Body of pancreas (tissue), 4 donors: ENCODE measurements around the gene PGK2. TPM values are rescaled to one million over a fixed set of nuclear protein-coding genes. Genes with fewer than 3 reads are reported as not detected.
A peak's percentile ranks its signal among the peaks of the same experiment; 100 is the strongest.

Experiments used
- ATAC-seq: fragments of 150-250 bp; one replicate; pipeline ENCODE4 v1.9.1; 2016
- DNase-seq, 4 donors: peaks; one replicate each; pipeline ENCODE4 v3.0.0-alpha.2; 2019
- H3K27ac ChIP-seq, 4 donors: fragments of 200-600 bp; sonication (generic); 1 replicate in 3 of 4; 2 replicates in 1 of 4; pipeline versions ENCODE4 v1.5.1 to v1.6.1; 2016 to 2019; ENCODE audit warnings: mild to moderate bottlenecking in 1 of 4, mixed read lengths in 1 of 4, moderate library complexity in 1 of 4
- H3K27me3 ChIP-seq, 2 donors: fragments of 200-600 bp; sonication (generic); one replicate each; pipeline ENCODE4 v1.6.0; 2016; ENCODE audit warnings: mild to moderate bottlenecking in 1 of 2
- H3K36me3 ChIP-seq, 2 donors: fragments of 200-600 bp; sonication (generic); replicated peaks in 1 of 2; 2 replicates each; pipeline ENCODE4 v1.5.1; 2016; ENCODE audit warnings: low read depth in 2 of 2; ENCODE audit not compliant: insufficient read depth in 1 of 2
- H3K4me1 ChIP-seq: fragments of 200-600 bp; sonication (generic); one replicate; pipeline ENCODE4 v1.6.0; 2016
- H3K4me3 ChIP-seq, 2 donors: fragments of 200-600 bp; sonication (generic); 1 replicate in 1 of 2; 2 replicates in 1 of 2; pipeline ENCODE4 v1.5.1; 2016 to 2019
- H3K9me3 ChIP-seq, 3 donors: fragments of 200-600 bp; sonication (generic); 1 replicate in 2 of 3; 2 replicates in 1 of 3; pipeline ENCODE4 v1.5.1; 2016
- CTCF ChIP-seq, 7 experiments: fragments of 450-650 bp in 4 of 7; fragments of 200-600 bp in 3 of 7; sonication (generic) in 3 of 7; IDR thresholded peaks; one replicate each; pipeline ENCODE4 v1.5.1; 2016 to 2019; ENCODE audit warnings: antibody characterized with exemption in 7 of 7
- POLR2A ChIP-seq, 3 donors: fragments of 450-650 bp; IDR thresholded peaks; one replicate each; pipeline ENCODE4 v1.6.1; 2016; ENCODE audit warnings: antibody characterized with exemption in 3 of 3, mild to moderate bottlenecking in 2 of 3
- WGBS, 2 donors: methylation state at CpG; one replicate each; pipeline ENCODE4 v1.1.5; 2017; 5-methylcytosine and 5-hydroxymethylcytosine counted together
- intact Hi-C: fragments of 100-400 bp; cut with DNase I; formaldehyde crosslinking; loops from one replicate; pipeline ENCODE4 v1.15.1; 2023
- total RNA-seq, 2 donors: library from RNA; depleted of rRNA; stranded (reverse); fragments of >200 nt; gene quantifications; one replicate each; pipeline ENCODE4 v1.1.0, GENCODE V29; 2016

Gene PGK2
- total RNA-seq, 2 donors from 2014 or later = not detected

GRCh38 chr6:49790341-49790740 lies 3.3 kb upstream of the PGK2 start:
- H3K4me3 ChIP-seq = no peak overlapping the region
- no peaks in the 10 kb centered on the region for H3K36me3 ChIP-seq
- H3K4me1 ChIP-seq = no peaks in the 10 kb centered on the region
- intact Hi-C loops = no loop called here
- TF ChIP-seq POLR2A (IDR thresholded peaks at IDR 0.05) (no peak), CTCF (IDR thresholded peaks at IDR 0.05) (no peak)
- no peak overlapping the region for H3K27ac ChIP-seq
- DNase-seq (no peak), ATAC-seq (no peak)
- 56 to 67% methylated on average over 2 of the region's 2 CpGs for WGBS, 2 donors
- no peaks in the 10 kb centered on the region for H3K9me3 ChIP-seq
- H3K27me3 ChIP-seq = no peaks in the 10 kb centered on the region

- no peak for DNase-seq
- H3K27me3 ChIP-seq = no peaks in the 10 kb centered on the region
- intact Hi-C loops = no loop called here
- TF ChIP-seq CTCF (IDR thresholded peaks at IDR 0.05) (no peak), POLR2A (IDR thresholded peaks at IDR 0.05) (no peak)
- H3K4me3 ChIP-seq = no peak overlapping the region
- H3K9me3 ChIP-seq = no peaks in the 10 kb centered on the region
- no peaks in the 10 kb centered on the region for H3K4me1 ChIP-seq
- H3K27ac ChIP-seq = peak overlapping the region in 2 of 4 donors; percentile 32 to 56
- H3K36me3 ChIP-seq = no peaks in the 10 kb centered on the region
- ATAC-seq = peak; percentile 47
These were observed 2.8 kb downstream of the PGK2 start for GRCh38 chr6:49784272-49784671.

GRCh38 chr6:49782725-49783124 lies 4.4 kb downstream of the PGK2 start:
- Histone ChIP-seq H3K36me3 (no peaks in the 10 kb centered on the region), H3K4me3 (no peak overlapping the region), H3K27ac (no peak overlapping the region), H3K9me3 (no peaks in the 10 kb centered on the region), H3K27me3 (no peaks in the 10 kb centered on the region), H3K4me1 (no peaks in the 10 kb centered on the region)
- no peak for DNase-seq
- intact Hi-C loops = no loop called here
- TF ChIP-seq CTCF (IDR thresholded peaks at IDR 0.05) (no peak), POLR2A (IDR thresholded peaks at IDR 0.05) (no peak)
- 86 to 91% methylated on average over 7 of the region's 7 CpGs for WGBS, 2 donors
- no peak for ATAC-seq

- DNase-seq (no peak), ATAC-seq (no peak)
- Histone ChIP-seq H3K36me3 (no peaks in the 10 kb centered on the region), H3K4me1 (no peaks in the 10 kb centered on the region), H3K27me3 (no peaks in the 10 kb centered on the region), H3K4me3 (no peak overlapping the region), H3K27ac (no peak overlapping the region), H3K9me3 (no peaks in the 10 kb centered on the region)
- TF ChIP-seq CTCF (IDR thresholded peaks at IDR 0.05) = no peak
- no peak for TF ChIP-seq POLR2A (IDR thresholded peaks at IDR 0.05)
- WGBS, 2 donors = 56 to 57% methylated on average over 1 of the region's 1 CpG
- intact Hi-C loops = no loop called here
These were observed 4.8 kb downstream of the PGK2 start for GRCh38 chr6:49782293-49782692.

GRCh38 chr6:49776444-49776843 lies 10.6 kb downstream of the PGK2 start:
- intact Hi-C loops = no loop called here
- ATAC-seq (no peak), DNase-seq (no peak)
- H3K4me1 ChIP-seq = no peaks in the 10 kb centered on the region
- H3K4me3 ChIP-seq = no peak overlapping the region
- WGBS, 2 donors = 33% methylated on average over 1 of the region's 1 CpG
- no peaks in the 10 kb centered on the region for H3K9me3 ChIP-seq
- TF ChIP-seq CTCF (IDR thresholded peaks at IDR 0.05) = no peak
- no peak for TF ChIP-seq POLR2A (IDR thresholded peaks at IDR 0.05)
- H3K27ac ChIP-seq = no peak overlapping the region
- H3K36me3 ChIP-seq = no peaks in the 10 kb centered on the region
- no peaks in the 10 kb centered on the region for H3K27me3 ChIP-seq
